MG63 (cell line): ENCODE results near the gene UTP25. TPM values are rescaled to one million over a fixed set of nuclear protein-coding genes. Genes with fewer than 3 reads are reported as not detected.
A peak's percentile ranks its signal among the peaks of the same experiment; 100 is the strongest.

Experiments used
- DNase-seq: peaks from one replicate; pipeline ENCODE4 v3.0.0-alpha.2; 2020
- H3K27me3 ChIP-seq: fragments of 250-450 bp; sonication (Bioruptor Pico); 2 replicates; pipeline ENCODE4 v1.5.1; 2020; ENCODE audit warnings: mild to moderate bottlenecking, moderate library complexity
- H3K36me3 ChIP-seq: fragments of 250-450 bp; sonication (Bioruptor Pico); 2 replicates; pipeline ENCODE4 v1.5.1; 2020; ENCODE audit warnings: mild to moderate bottlenecking, moderate library complexity
- H3K4me3 ChIP-seq: fragments of 250-450 bp; sonication (Bioruptor Pico); 2 replicates; pipeline ENCODE4 v1.5.1; 2020; ENCODE audit warnings: mild to moderate bottlenecking, moderate library complexity
- H3K9me3 ChIP-seq: fragments of 250-450 bp; sonication (Bioruptor Pico); 2 replicates; pipeline ENCODE4 v1.5.1; 2020; ENCODE audit warnings: mild to moderate bottlenecking, moderate library complexity
- total RNA-seq: library from RNA; depleted of rRNA; stranded (reverse); fragments of >200 nt; shearing (Covaris generic); gene quantifications from 2 replicates; pipeline ENCODE4 v1.2.3, GENCODE V29; 2014; ENCODE audit warnings: low replicate concordance

UTP25 gene
- total RNA-seq, 1 experiment from 2014 or later, result 10.2 TPM

DNA sequence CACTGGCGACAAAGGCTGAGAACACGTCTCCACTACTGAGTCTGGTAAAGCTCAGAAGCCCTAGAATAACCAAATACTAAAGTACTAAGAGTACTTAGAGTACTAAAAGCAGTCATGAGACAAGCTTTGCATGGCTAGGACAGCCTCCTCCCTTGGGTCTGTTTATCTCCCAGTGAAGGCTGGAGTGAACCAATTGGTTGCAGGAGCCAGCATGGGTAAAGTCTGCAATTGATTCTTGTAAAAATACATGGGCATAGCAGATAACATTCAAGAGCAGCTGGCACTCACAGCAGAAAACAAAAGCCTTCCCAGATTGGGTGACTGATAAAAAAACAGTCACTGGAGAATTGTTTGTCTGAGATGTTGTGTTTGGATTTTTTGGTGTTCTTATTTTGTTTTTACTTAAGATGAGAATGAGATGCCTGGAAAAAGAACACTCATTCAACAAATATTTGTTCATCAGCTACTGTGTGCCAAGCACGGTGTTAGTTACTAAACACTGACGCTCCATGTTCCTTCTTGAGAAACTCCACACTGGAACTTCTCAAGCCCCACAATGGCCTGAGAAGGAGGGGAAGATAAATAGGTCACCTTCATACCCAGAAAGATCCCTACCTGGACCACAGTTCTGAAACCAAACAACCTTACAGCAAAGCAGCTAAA lies 25.5 kb upstream of the UTP25 start:
- no peak for DNase-seq
- H3K4me3 ChIP-seq, result no peak overlapping the region
- no peaks in the 10 kb centered on the region for H3K27me3 ChIP-seq

DNA sequence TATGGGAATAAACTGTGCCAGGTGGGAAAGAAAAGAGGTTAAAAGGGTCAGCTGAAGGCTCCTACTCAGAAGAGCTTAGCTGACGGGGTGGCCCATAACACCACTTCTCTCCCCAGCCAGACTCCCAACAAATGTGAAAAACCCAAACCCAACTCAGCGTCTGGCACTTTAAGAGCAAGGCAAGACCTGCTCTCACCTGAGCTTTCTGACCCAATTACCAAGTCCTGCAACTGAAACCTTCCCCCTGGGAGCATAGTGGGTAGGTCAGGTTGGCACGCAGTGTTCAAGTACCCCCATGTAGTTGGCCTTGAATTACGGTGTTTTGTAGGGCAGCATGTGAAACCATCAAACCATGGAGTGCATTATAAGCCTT lies 25.0 kb upstream of the UTP25 start:
- Histone ChIP-seq H3K9me3 (no peaks in the 10 kb centered on the region), H3K36me3 (no peaks in the 10 kb centered on the region), H3K4me3 (no peak overlapping the region), H3K27me3 (no peaks in the 10 kb centered on the region)
- DNase-seq, result no peak

More for the DNA sequence above, 25.5 kb upstream of the UTP25 start:
- Histone ChIP-seq H3K36me3 (no peaks in the 10 kb centered on the region), H3K9me3 (no peaks in the 10 kb centered on the region)

DNA sequence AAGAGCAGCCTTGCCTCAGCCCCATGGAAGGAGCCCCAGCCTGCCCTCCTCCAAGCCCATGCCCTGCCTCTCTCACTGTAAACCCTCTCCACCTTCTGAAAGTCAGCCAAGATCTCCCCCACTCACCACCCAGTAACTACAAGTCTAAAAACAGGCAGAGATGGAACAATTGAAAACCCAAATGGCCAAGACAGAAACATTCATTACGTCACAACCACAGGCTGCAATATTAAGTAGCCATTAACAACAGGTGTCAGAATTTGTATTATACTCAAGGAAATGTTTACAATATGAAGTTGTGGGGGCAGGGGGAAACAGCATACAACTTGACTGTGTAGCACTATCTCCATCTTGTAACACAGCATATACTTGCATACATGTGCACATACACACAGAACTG lies 24.2 kb upstream of the UTP25 start:
- H3K27me3 ChIP-seq, result no peaks in the 10 kb centered on the region
- no peaks in the 10 kb centered on the region for H3K9me3 ChIP-seq
- no peaks in the 10 kb centered on the region for H3K36me3 ChIP-seq
- no peak overlapping the region for H3K4me3 ChIP-seq
- no peak for DNase-seq

- Histone ChIP-seq H3K4me3 (no peak overlapping the region), H3K36me3 (no peaks in the 10 kb centered on the region), H3K9me3 (no peaks in the 10 kb centered on the region), H3K27me3 (no peaks in the 10 kb centered on the region)
- DNase-seq, result no peak
These were observed 22.4 kb upstream of the UTP25 start for GRCh38 chr1:209805341-209805781.

DNA sequence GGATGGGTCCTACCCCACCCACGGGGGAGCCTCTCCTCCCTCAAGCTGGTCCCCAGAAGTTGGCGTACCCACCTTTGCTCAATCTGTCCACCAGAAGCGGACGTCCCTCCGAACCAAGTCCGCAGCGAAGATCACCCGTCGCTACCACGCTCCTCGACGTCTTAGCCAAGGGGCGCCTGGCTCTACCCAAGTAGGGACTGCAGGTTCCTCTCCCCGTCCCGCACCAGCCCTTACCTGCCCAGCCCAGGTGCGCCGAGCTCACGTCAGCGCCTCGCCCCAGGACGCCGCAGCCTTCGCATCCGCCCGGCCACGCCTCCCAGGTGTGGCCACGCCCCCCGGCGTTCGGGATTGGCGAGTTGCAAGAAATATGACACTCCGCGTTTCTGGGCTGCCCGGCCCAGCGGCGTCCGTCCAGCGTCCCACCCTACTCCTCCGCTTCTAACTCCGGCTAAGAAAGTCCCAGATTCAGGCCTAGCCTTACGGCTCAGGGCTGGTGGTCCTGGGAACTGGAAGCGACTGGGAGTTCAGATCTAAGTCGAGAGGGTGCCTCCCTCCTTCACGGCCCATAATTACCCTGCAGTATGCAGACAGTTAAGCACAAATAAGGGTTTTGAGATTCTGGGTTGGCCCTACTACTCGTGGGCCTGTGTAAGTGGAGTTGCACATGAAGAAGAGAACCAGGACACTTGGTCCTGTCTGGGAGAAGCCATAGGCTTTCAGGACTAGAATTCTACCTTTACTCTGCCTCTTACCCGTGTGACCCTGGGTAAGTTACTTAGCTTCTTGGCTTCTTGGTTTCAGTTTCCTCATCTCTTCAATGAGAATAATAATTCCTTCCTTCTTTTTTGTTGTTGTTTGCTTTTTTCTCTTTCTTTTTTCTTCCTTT lies 21.7 kb upstream of the UTP25 start, which contains the start of gene IRF6:
TSS of gene IRF6 (minus strand) at position 268 of the 886 bp plus-strand sequence. CDS start 4,729 bp downstream, outside the sequence.
- DNase-seq, result no peak
- Histone ChIP-seq H3K4me3 (no peak within 1 kb of the TSS), H3K9me3 (no peaks in the 10 kb centered on the region), H3K36me3 (no peaks in the 10 kb centered on the region), H3K27me3 (no peaks in the 10 kb centered on the region)

DNA sequence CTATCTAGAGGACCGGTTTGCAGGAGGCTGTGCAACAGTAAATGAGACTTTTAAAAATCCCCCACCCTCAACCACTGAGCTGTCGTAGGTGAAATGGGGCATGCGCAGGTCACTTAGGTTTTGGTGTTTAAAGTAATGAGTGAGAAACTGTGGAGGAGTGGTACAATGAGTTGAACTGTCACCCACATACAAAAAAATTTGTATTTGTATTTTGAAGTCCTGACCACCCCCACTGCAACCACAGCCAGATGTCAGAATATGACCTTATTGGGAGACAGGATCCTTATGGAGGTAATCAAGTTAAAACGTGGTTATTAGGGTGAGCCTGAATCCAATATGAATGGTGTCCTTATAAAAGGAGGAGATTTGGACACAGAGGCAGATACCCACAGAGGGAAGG lies 20.3 kb upstream of the UTP25 start:
- Histone ChIP-seq H3K36me3 (no peaks in the 10 kb centered on the region), H3K4me3 (no peak overlapping the region), H3K27me3 (no peaks in the 10 kb centered on the region), H3K9me3 (no peaks in the 10 kb centered on the region)
- DNase-seq, result no peak

GRCh38 chr1:209808059-209808581 lies 19.7 kb upstream of the UTP25 start:
- DNase-seq, result peak; percentile 74
- H3K4me3 ChIP-seq, result no peak overlapping the region
- no peaks in the 10 kb centered on the region for H3K27me3 ChIP-seq

DNA sequence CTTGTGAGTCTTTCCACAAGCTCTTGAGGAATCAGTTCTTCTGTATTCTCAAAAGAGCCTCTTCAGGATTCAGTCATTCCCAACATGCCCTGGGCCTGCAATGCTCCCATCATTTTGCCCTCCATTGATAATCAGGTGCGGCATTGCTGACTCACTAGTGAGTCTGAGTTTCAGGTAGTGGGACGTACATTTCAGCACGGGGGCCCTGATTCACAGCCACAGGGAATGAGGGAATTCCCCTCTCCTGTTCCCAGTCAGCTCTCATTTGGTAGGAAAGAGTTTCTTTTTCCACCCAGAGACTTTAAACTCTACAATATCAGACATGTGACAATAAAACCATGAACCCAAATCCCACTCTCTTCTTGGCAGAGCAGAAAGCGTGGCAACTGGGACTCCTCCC lies 18.2 kb upstream of the UTP25 start:
- no peaks in the 10 kb centered on the region for H3K27me3 ChIP-seq
- H3K9me3 ChIP-seq, result no peaks in the 10 kb centered on the region
- no peak overlapping the region for H3K4me3 ChIP-seq
- no peak for DNase-seq
- H3K36me3 ChIP-seq, result no peaks in the 10 kb centered on the region

More at GRCh38 chr1:209808059-209808581, 19.7 kb upstream of the UTP25 start:
- no peaks in the 10 kb centered on the region for H3K9me3 ChIP-seq
- H3K36me3 ChIP-seq, result no peaks in the 10 kb centered on the region

- no peaks in the 10 kb centered on the region for H3K27me3 ChIP-seq
- no peaks in the 10 kb centered on the region for H3K9me3 ChIP-seq
- H3K4me3 ChIP-seq, result no peak overlapping the region
- DNase-seq, result no peak
- H3K36me3 ChIP-seq, result no peaks in the 10 kb centered on the region
These were observed 17.0 kb upstream of the UTP25 start for GRCh38 chr1:209810783-209811182.

DNA sequence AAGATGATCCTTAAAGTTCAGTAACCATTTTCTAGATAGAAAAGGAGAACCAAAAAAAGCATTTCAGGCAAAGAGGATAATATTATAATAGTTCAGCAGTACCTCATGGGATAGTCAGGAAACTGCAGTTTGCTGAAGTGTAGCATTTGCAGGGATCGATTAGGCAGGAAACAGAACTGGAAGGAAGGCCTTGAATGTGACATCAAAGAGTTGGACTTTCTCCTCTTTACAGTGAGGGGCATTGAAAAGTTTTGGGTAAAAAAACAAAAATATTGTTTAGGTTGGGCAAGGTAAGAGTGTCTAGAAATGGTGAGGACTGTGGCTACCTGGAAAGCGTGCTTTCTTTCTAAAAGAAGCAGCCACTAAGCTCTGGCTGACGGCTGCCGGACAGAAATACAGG lies 13.9 kb upstream of the UTP25 start:
- H3K36me3 ChIP-seq, result no peaks in the 10 kb centered on the region
- DNase-seq, result no peak
- H3K4me3 ChIP-seq, result no peak overlapping the region

GRCh38 chr1:209815490-209815889 lies 12.3 kb upstream of the UTP25 start:
- Histone ChIP-seq H3K27me3 (no peaks in the 10 kb centered on the region), H3K4me3 (no peak overlapping the region), H3K36me3 (no peaks in the 10 kb centered on the region), H3K9me3 (no peaks in the 10 kb centered on the region; the same call in 1 of the 2 replicates)
- no peak for DNase-seq

More for the DNA sequence above, 13.9 kb upstream of the UTP25 start:
- no peaks in the 10 kb centered on the region for H3K9me3 ChIP-seq
- no peaks in the 10 kb centered on the region for H3K27me3 ChIP-seq

GRCh38 chr1:209815931-209816341 lies 11.8 kb upstream of the UTP25 start:
- Histone ChIP-seq H3K4me3 (no peak overlapping the region), H3K36me3 (no peaks in the 10 kb centered on the region), H3K9me3 (no peaks in the 10 kb centered on the region; the same call in 1 of the 2 replicates), H3K27me3 (no peaks in the 10 kb centered on the region)
- no peak for DNase-seq

GRCh38 chr1:209816923-209817322 lies 10.8 kb upstream of the UTP25 start:
- Histone ChIP-seq H3K9me3 (no peaks in the 10 kb centered on the region; the same call in 1 of the 2 replicates), H3K36me3 (no peaks in the 10 kb centered on the region), H3K27me3 (no peaks in the 10 kb centered on the region), H3K4me3 (no peak overlapping the region)
- no peak for DNase-seq

- Histone ChIP-seq H3K4me3 (no peak overlapping the region), H3K9me3 (no peaks in the 10 kb centered on the region; the same call in 1 of the 2 replicates), H3K27me3 (no peaks in the 10 kb centered on the region), H3K36me3 (no peaks in the 10 kb centered on the region)
- no peak for DNase-seq
These were observed 10.1 kb upstream of the UTP25 start for GRCh38 chr1:209817691-209818090.

DNA sequence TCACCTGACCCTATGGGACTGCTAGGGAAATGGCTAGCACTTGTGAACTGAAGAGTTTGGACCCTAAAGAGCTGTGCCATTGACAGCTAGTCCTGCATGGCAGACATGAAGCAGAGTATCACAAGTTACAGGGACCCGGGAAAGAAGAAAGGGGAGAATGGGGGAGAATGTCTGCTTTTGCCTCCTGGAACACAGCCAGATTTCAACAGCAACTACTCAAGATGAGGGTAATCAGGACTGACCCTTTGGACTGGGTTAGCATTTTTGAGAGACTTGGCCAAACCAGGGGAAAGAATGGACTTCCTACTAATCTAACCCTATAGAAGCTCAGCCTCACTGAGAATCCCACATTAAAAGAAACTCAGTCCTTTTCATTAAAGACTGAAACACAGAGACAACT lies 8.7 kb upstream of the UTP25 start:
- Histone ChIP-seq H3K4me3 (no peak overlapping the region), H3K9me3 (no peaks in the 10 kb centered on the region; the same call in 1 of the 2 replicates), H3K36me3 (no peaks in the 10 kb centered on the region), H3K27me3 (no peaks in the 10 kb centered on the region)
- DNase-seq, result no peak

- Histone ChIP-seq H3K27me3 (no peaks in the 10 kb centered on the region), H3K36me3 (no peaks in the 10 kb centered on the region), H3K9me3 (no peaks in the 10 kb centered on the region; the same call in 1 of the 2 replicates), H3K4me3 (no peak overlapping the region)
- no peak for DNase-seq
These were observed 6.8 kb upstream of the UTP25 start for GRCh38 chr1:209820986-209821385.

DNA sequence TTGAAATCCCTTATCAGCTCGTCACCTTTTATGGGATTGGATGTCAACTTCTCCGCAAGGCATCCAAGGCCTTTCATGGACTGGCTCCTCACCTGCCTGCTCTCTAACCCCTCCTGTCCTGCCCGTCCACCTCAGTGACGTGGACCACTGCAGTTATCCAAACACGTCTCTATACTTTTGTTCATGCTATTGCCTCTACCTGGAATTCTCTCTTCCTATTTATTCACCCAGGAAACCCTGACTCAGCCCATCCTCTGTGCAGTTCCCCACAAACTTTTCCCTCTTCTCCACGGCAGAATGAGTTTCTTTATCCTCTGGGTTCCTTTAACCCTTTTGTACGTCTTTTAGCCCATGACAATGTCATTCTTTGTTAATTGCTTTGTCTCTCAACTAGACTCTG lies 5.1 kb upstream of the UTP25 start:
- H3K36me3 ChIP-seq, result no peaks in the 10 kb centered on the region
- H3K9me3 ChIP-seq, result no peaks in the 10 kb centered on the region; the same call in 1 of the 2 replicates
- no peaks in the 10 kb centered on the region for H3K27me3 ChIP-seq
- DNase-seq, result no peak
- H3K4me3 ChIP-seq, result no peak overlapping the region
